Stimulated activated naive CD8-positive, alpha-beta T cell treated with anti-CD3 and anti-CD28 coated beads, Interleukin-15, Interleukin-2, amounts not matched to agents 100 ng/mL and 50 ng/mL, for 24 hours (primary cell): ENCODE measurements around the gene ITGAL.
"Not testable (repeated sequence)": the region's sequence is repeated elsewhere in the genome, so short reads cannot be mapped to it uniquely, and the experiment has no call there.

Experiments used
- H3K27ac Mint-ChIP-seq: one replicate; pipeline ENCODE4 v1.8.0; 2021; ENCODE audit warnings: mild to moderate bottlenecking, mixed read lengths
- H3K27me3 Mint-ChIP-seq: one replicate; pipeline ENCODE4 v1.8.0; 2021; ENCODE audit warnings: mixed read lengths
- H3K36me3 Mint-ChIP-seq: one replicate; pipeline ENCODE4 v1.8.0; 2021; ENCODE audit warnings: low read depth, mixed read lengths
- H3K4me1 Mint-ChIP-seq: one replicate; pipeline ENCODE4 v1.8.0; 2021; ENCODE audit warnings: low read depth, mixed read lengths
- H3K4me3 Mint-ChIP-seq: one replicate; pipeline ENCODE4 v1.8.0; 2021; ENCODE audit warnings: mild to moderate bottlenecking, mixed read lengths
- H3K9me3 Mint-ChIP-seq: one replicate; pipeline ENCODE4 v1.8.0; 2021; ENCODE audit warnings: mixed read lengths

ITGAL gene

DNA sequence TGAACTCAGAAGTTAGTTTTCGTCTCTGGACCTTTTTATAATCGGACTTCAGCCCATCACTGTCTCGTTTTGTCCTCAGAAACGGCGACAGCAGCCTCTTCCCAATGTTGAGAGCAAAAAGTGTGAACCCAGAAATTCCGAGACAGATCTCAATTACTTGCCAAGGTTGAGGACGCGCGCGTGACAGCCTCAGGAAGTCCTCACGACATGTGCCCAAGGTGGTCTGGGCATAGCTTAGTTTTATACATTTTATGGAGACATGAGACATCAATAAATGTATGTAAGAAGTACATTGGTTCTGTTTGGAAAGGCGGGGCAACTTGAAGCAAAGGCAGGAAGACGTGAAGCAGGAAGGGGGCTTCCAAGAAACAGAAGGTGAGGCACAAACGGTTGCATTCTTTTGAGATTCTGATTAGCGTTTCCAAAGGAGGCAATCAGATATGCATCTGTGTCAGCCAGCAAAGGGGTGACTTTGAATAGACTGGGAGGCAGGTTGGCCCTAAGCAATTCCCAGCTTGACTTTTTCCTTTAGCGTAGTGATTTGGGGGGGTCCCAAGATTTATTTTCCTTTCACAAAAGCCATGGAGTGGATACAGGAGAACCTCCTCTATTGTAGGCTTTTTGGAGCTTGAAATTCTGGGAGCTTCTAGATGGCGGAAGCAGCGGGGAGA, 62.7 kb downstream of the ITGAL start:
- Mint-ChIP-seq H3K36me3 (peaks cover 45% of the 10 kb centered on the region), H3K27ac (peak overlapping the region; percentile 100), H3K4me3 (peak overlapping the region; percentile 98), H3K9me3 (no peaks in the 10 kb centered on the region), H3K4me1 (peaks cover 45% of the 10 kb centered on the region), H3K27me3 (no peaks in the 10 kb centered on the region)

DNA sequence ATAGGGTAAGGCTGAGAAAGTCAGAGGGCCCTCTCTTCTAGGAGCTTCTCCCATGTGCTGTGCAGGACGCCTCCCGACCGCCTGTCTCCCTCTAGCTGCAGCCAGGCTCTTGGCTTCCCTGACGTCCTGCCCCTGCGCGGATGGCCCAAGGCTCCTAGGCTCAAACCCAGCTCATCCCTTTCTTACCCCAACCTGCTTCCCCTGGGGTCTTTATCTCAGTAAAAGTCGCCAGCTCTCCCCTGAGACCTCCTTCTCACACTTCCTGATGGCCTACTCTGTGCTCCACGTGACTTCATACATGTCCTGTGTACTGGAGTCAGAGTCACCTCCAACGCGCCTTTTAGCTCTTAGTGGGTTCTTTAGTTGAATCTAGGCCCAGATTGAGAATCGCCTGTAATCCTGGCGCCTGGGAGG, 63.2 kb downstream of the ITGAL start:
- H3K27ac Mint-ChIP-seq = peak overlapping the region; percentile 100
- peaks cover 42% of the 10 kb centered on the region for H3K36me3 Mint-ChIP-seq
- H3K4me3 Mint-ChIP-seq = peak overlapping the region; percentile 98
- H3K4me1 Mint-ChIP-seq = peaks cover 41% of the 10 kb centered on the region
- no peaks in the 10 kb centered on the region for H3K27me3 Mint-ChIP-seq
- no peaks in the 10 kb centered on the region for H3K9me3 Mint-ChIP-seq

DNA sequence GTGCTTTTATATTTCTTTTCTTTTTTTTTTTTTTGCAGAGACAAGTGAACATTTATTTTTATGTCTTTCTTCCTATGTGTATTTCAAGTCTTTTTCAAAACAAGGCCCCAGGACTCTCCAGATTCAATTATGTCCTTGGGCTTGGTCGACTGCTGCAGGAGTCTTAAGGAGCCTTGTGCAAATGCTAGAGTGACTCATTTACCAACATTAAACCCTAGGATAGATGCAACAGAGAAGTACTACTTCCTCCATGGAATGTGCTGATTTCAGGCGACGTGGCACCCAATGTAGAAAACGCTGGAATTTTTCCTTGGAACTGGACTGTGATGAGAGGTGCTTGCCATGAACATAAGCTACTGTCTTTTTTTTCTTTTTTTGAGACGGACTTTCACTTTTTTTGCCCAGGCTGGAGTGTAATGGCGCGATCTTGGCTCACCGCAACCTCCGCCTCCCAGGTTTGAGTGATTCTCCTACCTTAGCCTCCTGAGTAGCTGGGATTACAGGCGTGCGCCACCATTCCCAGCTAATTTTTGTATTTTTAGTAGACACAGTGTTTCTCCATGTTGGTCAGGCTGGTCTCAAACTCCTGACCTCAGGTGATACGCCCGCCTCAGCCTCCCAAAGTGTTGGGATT, 64.0 kb downstream of the ITGAL start:
- Mint-ChIP-seq H3K27ac (peak overlapping the region; percentile 100), H3K4me1 (peaks cover 39% of the 10 kb centered on the region), H3K4me3 (peak overlapping the region; percentile 98), H3K36me3 (peaks cover 35% of the 10 kb centered on the region)
- not testable (repeated sequence) for H3K27me3 Mint-ChIP-seq, H3K9me3 Mint-ChIP-seq

DNA sequence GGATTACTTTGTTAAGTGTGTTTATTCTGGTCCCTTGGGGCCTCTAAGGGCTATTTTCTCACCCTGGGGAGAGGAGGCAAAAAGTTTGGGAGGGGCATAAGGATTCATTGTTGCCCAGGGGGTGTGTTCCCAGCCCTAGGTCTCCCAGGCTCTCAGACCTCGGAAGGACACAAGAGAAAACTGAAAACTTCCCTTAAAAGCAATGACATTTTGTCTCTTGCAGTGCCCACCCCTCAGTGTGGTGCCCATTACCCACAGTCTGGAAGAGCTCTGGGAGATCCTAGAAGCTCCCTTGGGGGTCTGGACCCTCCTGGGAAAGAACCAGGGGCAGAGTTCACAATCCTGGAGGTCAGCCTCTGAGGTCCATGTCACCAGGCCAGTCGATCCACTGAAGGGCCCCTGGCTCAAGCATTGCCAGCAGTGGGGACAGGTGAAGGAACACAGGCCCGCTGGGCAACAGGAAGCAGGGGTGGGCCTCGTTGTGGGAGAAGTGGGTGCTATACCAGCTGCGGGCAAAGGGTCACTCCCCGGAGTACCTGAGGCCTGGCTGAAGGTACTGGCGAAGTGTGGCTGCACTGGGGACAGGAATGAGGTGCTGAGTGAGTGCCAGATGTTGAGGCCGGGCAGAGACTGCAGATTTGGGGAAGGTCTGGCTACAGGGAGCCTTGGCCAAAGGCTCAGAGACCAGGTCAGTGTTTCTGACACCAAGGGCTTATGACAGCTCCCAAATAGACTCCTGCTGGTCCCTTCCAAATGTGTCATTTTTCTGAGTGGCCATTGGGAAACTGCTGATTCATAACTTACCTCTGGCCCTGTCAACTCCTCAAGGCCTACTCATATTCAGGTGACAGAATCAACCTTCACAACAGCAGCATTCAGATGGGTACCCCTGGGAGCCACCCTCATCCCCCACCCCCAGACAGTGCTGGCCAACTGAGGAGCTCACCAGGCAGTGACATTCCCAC, 66.7 kb downstream of the ITGAL start:
- H3K4me1 Mint-ChIP-seq = peaks cover 29% of the 10 kb centered on the region
- H3K36me3 Mint-ChIP-seq = peaks cover 28% of the 10 kb centered on the region
- no peak overlapping the region for H3K27ac Mint-ChIP-seq
- H3K27me3 Mint-ChIP-seq = no peaks in the 10 kb centered on the region
- H3K9me3 Mint-ChIP-seq = no peaks in the 10 kb centered on the region
- no peak overlapping the region for H3K4me3 Mint-ChIP-seq

DNA sequence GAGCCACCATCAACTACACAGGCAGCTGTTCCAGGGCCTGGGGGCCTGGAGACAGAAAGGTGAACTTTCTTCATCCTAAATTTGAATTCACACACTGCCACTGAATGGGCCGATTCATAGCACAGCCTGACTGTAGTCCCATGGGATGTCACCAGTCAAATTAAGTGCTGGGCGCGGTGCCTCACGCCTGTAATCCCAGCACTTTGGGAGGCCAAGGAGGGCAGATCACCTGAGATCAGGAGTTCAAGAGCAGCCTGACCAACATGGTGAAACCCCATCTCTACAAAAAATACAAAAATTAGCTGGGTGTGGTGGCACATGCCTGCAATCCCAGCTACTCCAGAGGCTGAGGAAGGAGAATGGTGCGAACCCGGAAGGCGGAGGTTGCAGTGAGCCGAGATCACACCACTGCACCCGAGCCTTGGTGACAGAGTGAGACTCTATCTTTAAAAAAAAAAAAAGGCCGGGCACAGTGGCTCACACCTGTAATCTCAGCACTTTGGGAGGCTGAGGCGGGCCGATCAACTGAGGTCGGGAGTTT, 67.5 kb downstream of the ITGAL start:
- peaks cover 29% of the 10 kb centered on the region for H3K4me1 Mint-ChIP-seq
- peaks cover 27% of the 10 kb centered on the region for H3K36me3 Mint-ChIP-seq
- H3K27ac Mint-ChIP-seq, H3K9me3 Mint-ChIP-seq, H3K4me3 Mint-ChIP-seq, H3K27me3 Mint-ChIP-seq: not testable (repeated sequence)

GRCh38 chr16:30540916-30541464, 68.4 kb downstream of the ITGAL start:
- H3K36me3 Mint-ChIP-seq = peaks cover 20% of the 10 kb centered on the region
- H3K27ac Mint-ChIP-seq, H3K4me3 Mint-ChIP-seq, H3K27me3 Mint-ChIP-seq, H3K9me3 Mint-ChIP-seq: not testable (repeated sequence)
- peaks cover 20% of the 10 kb centered on the region for H3K4me1 Mint-ChIP-seq

DNA sequence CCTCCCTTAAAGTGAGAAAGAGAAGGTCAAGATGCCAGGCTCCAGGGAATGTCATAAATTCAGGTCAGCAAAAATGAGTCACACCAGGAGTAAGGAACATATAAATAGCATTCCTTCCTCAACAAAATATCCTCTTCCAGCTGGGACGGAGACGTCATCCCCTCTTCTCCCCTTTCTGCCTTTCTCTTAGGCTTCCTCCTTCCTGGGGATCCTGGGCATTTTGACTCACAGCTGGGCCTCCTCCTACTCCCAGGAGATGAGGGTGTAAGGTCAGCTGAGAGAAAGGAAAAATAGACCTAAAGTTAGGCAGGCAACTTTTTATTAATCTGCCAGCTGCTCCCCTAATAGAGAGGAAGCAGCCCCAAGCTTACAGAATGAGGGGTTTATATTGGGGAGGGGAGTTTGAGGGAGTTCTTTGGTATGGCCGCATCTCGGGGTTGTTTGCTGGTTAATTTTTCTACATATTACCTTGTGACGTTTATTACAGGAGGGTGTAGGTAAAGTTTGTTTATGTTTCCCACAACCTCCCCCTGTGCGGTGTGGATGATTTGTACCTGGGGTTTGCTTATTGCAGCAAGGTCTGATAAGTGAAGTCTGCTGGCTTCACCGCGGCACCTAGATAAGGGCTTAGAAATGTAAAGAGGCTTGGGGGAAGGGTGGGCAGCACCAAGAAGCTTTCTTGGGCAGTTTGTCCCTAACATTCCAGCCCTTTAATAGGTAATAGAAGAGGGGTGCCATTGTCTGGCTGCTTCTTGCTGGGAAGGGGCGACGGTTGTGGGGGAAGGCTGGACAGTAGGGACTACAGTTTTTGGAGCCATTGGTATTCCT, 69.2 kb downstream of the ITGAL start:
- Mint-ChIP-seq H3K4me3 (no peak overlapping the region), H3K4me1 (peaks cover 13% of the 10 kb centered on the region), H3K36me3 (peaks cover 13% of the 10 kb centered on the region), H3K27me3 (no peaks in the 10 kb centered on the region), H3K27ac (no peak overlapping the region), H3K9me3 (no peaks in the 10 kb centered on the region)

DNA sequence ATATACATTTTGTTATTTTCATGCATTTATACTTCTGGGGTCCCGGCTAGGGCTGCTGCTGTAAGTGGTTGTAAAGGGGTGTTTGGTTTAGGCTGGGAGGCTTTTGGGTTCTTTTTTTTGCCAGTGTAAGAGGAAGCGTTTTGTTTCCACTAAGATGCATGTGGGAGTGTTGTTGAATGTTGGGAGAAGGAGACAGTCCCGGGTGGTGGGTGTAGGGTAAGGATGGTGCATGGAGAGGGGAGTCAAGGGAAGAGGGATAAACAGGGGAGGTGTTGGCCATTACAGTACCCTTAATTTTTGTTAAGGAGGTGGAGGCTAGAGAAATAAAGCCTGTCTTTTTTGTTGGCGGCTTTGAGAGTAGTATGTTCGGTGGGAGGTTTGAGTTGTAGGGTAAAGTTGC, 70.5 kb downstream of the ITGAL start:
- H3K4me3 Mint-ChIP-seq = no peak overlapping the region
- no peak overlapping the region for H3K27ac Mint-ChIP-seq
- H3K36me3 Mint-ChIP-seq = peaks cover 2% of the 10 kb centered on the region
- peaks cover 2% of the 10 kb centered on the region for H3K4me1 Mint-ChIP-seq
- H3K9me3 Mint-ChIP-seq = no peaks in the 10 kb centered on the region
- no peaks in the 10 kb centered on the region for H3K27me3 Mint-ChIP-seq

DNA sequence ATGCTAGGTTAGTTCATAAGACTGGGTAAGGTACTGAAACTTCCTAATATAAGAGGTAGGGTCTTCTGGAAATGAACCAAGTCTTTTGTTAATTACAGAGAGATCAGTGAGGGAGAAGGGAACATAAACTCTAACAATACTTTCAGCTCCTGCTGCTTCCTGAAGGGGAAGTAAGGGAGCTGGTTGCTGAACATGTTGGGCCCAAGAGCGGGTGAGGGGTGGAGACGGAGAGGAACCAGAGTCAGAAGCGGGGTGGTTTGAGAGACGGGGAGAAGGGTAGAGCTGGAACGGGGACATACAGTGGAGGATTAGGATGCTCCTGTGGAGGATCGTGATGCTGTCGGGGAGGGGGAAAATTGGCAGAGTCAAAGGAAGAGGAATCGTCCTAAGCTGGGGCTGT, 73.6 kb downstream of the ITGAL start:
- peaks cover 16% of the 10 kb centered on the region for H3K4me1 Mint-ChIP-seq
- H3K9me3 Mint-ChIP-seq = no peaks in the 10 kb centered on the region
- H3K27me3 Mint-ChIP-seq = no peaks in the 10 kb centered on the region
- no peak overlapping the region for H3K4me3 Mint-ChIP-seq
- no peak overlapping the region for H3K27ac Mint-ChIP-seq
- H3K36me3 Mint-ChIP-seq = no peaks in the 10 kb centered on the region

DNA sequence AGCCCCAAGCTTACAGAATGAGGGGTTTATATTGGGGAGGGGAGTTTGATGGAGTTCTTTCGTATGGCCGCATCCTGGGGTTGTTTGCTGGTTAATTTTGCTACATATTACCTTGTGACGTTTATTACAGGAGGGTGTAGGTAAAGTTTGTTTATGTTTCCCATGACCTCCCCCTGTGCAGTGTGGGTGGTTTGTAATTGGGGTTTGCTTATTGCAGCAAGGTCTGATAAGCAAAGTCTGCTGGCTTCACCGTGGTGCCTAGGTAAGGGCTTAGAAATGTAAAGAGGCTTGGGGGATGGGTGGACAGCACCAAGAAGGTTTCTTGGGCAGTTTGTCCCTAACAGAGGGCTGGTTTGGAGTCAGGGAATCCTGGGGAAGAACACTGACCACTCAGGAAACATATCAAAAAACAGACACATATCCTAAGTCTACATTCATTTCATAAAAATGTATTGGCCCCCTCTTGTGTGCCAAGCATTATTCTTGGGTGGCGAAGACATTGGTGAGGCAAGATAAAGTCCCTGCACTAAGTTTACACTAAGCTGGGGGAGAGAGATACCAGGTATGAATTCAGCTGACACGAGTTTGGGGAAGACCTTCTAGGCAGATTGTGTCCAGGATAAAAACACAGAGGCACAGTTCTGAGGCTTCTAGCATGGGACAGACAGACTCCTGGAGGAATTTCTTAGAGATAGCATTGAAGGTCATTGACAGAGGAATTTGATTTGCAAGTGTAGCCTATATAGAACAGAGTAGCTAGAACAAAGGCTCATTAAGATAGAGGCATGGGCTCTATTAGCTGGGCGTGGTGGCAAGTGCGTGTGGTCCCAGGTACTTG, 76.1 kb downstream of the ITGAL start:
- Mint-ChIP-seq H3K4me3 (no peak overlapping the region), H3K36me3 (peaks cover 10% of the 10 kb centered on the region), H3K27ac (no peak overlapping the region), H3K27me3 (no peaks in the 10 kb centered on the region), H3K4me1 (peaks cover 41% of the 10 kb centered on the region), H3K9me3 (no peaks in the 10 kb centered on the region)

DNA sequence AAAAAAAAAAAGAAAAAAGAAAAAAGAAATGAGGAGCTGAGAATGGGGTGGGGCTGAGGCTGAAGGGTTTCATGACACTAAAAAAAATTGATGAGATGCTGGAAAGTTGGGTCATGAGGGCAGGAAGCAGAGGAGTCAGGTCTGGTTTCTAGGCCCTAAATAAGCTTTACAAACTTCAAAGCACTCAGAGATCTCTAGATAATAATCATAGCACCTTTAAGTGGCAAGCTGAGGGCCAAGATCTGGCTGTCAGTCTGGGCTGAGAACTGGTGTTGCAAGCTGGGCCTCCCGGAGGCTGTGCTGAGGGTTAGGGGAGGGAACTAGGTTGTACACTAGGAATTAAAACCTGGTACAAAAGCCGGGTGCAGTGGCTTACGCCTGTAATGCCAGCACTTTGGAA, 79.2 kb downstream of the ITGAL start:
- Mint-ChIP-seq H3K4me3 (peak overlapping the region; percentile 52), H3K27ac (peak overlapping the region; percentile 71), H3K9me3 (no peaks in the 10 kb centered on the region), H3K27me3 (no peaks in the 10 kb centered on the region), H3K36me3 (peaks cover 31% of the 10 kb centered on the region), H3K4me1 (peaks cover 59% of the 10 kb centered on the region)

GRCh38 chr16:30552956-30553355, 80.4 kb downstream of the ITGAL start:
- Mint-ChIP-seq H3K27ac (peak overlapping the region; percentile 71), H3K9me3 (no peaks in the 10 kb centered on the region), H3K27me3 (no peaks in the 10 kb centered on the region), H3K4me1 (peaks cover 59% of the 10 kb centered on the region), H3K36me3 (peaks cover 31% of the 10 kb centered on the region), H3K4me3 (no peak overlapping the region)

- Mint-ChIP-seq H3K4me1 (peaks cover 60% of the 10 kb centered on the region), H3K36me3 (peaks cover 31% of the 10 kb centered on the region), H3K4me3 (no peak overlapping the region), H3K27ac (peak overlapping the region; percentile 71), H3K27me3 (no peaks in the 10 kb centered on the region), H3K9me3 (no peaks in the 10 kb centered on the region)
Measured at GRCh38 chr16:30553393-30553899, 80.9 kb downstream of the ITGAL start.
